ENCODE measurements around the gene FBXL4.
A peak's percentile ranks its signal among the peaks of the same experiment; 100 is the strongest.

FBXL4 gene

DNA sequence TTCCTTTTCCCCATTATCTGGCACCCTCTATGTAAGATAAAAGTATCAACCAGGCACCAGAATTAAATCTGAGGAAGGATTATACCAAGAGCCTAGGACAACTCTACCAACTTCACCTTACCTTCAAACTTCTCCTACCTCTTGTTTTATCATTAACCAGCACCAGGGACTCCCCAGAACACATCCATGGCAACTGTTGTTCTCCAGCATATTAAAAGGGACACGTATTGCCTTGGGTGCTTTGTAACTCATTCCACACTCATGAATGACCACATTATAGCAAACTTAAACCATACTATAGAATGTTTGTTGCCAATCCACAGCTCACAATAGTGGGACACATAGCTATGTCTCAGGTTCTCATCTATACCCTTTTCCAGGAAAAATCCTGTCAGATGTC, 11.9 kb upstream of the FBXL4 start:
- Histone ChIP-seq H3K4me3 (ENCODE audit: low read depth in 1 of 2, low read length in 1 of 2) (no peak overlapping the region), H3K27ac (no peak overlapping the region), H3K27me3 (peaks cover 1% of the 10 kb centered on the region), H3K36me3 (no peaks in the 10 kb centered on the region), H3K4me1 (ENCODE audit: control insufficient read depth in 1 of 2, insufficient read depth in 1 of 2, low read depth in 1 of 2, low read length in 1 of 2) (no peaks in the 10 kb centered on the region), H3K9me3 (no peaks in the 10 kb centered on the region)
- TF ChIP-seq, protein P1, sequence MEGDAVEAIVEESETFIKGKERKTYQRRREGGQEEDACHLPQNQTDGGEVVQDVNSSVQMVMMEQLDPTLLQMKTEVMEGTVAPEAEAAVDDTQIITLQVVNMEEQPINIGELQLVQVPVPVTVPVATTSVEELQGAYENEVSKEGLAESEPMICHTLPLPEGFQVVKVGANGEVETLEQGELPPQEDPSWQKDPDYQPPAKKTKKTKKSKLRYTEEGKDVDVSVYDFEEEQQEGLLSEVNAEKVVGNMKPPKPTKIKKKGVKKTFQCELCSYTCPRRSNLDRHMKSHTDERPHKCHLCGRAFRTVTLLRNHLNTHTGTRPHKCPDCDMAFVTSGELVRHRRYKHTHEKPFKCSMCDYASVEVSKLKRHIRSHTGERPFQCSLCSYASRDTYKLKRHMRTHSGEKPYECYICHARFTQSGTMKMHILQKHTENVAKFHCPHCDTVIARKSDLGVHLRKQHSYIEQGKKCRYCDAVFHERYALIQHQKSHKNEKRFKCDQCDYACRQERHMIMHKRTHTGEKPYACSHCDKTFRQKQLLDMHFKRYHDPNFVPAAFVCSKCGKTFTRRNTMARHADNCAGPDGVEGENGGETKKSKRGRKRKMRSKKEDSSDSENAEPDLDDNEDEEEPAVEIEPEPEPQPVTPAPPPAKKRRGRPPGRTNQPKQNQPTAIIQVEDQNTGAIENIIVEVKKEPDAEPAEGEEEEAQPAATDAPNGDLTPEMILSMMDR (IDR thresholded peaks at IDR 0.05): no peak

DNA sequence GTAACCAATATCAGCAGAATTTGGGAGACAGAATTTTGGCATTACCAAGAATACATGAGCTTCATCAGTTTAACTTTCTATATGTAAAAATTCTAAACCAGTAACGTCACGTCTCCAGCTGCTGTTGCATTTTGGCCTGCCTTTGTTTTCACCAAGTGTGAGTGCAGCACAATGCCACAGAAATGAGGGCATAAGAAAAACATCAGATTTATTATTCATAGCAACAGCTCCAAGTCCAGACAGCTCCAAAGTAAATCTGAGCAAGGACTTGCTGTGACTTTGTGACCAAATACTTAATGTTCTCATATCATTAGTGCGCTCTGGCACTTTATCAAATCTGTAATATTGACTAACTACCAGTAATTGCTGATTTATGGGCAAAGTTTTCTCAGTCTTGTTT, 11.0 kb upstream of the FBXL4 start:
- Histone ChIP-seq H3K27ac (no peak overlapping the region), H3K4me1 (ENCODE audit: control insufficient read depth in 1 of 2, insufficient read depth in 1 of 2, low read depth in 1 of 2, low read length in 1 of 2) (no peaks in the 10 kb centered on the region), H3K27me3 (no peaks in the 10 kb centered on the region), H3K9me3 (no peaks in the 10 kb centered on the region), H3K4me3 (ENCODE audit: low read depth in 1 of 2, low read length in 1 of 2) (no peak overlapping the region), H3K36me3 (no peaks in the 10 kb centered on the region)
- TF ChIP-seq, protein P1 (IDR thresholded peaks at IDR 0.05): no peak

DNA sequence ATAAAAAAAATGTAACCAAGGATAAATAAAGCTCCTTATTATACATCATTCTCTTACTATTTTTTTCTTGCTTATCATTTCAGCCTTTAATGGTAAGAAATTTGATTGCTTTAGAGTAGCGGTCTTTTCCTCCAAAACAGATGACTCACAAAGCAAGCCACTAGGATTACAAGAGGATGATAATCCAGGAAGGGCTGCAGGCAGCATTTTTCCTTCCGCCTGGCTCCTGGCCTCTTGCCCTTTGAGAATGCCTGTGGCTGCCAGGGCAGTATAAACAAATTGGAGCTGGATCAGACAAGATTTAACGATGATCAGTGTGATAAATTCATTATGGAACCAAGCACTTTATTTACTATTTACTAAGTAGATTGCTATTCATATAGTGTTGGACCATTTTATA, 9.7 kb upstream of the FBXL4 start:
- H3K27me3 ChIP-seq: no peaks in the 10 kb centered on the region
- H3K36me3 ChIP-seq: no peaks in the 10 kb centered on the region
- no peak overlapping the region for H3K4me3 ChIP-seq (ENCODE audit: low read depth in 1 of 2, low read length in 1 of 2)
- TF ChIP-seq, protein P1 (IDR thresholded peaks at IDR 0.05): no peak
- H3K4me1 ChIP-seq (ENCODE audit: control insufficient read depth in 1 of 2, insufficient read depth in 1 of 2, low read depth in 1 of 2, low read length in 1 of 2): no peaks in the 10 kb centered on the region
- H3K27ac ChIP-seq: no peak overlapping the region
- H3K9me3 ChIP-seq: no peaks in the 10 kb centered on the region

DNA sequence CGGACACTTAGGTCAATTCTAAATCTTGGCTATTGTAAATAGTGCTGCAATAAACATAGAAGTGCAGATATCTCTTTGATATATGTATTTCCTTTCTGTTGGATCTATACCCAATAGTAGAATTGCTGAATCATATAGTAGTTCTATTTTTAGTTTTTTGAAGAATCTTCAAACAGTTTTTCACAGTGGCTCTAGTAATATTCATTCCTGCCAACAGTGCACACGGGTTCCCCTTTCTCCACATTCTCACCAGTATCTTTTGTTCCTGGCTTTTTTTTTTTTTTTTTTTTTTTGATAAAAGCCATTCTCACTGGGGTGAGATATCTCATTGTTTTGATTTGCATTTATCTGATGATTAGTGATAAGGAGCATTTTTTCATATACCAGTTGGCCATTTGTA, 1.8 kb upstream of the FBXL4 start:
- no peak overlapping the region for H3K27ac ChIP-seq
- H3K9me3 ChIP-seq: no peaks in the 10 kb centered on the region
- H3K36me3 ChIP-seq: no peaks in the 10 kb centered on the region
- H3K4me1 ChIP-seq (ENCODE audit: control insufficient read depth in 1 of 2, insufficient read depth in 1 of 2, low read depth in 1 of 2, low read length in 1 of 2): peaks cover 13 to 18% of the 10 kb centered on the region in 2 experiments
- no peak overlapping the region for H3K4me3 ChIP-seq (ENCODE audit: low read depth in 1 of 2, low read length in 1 of 2)
- H3K27me3 ChIP-seq: no peaks in the 10 kb centered on the region
- TF ChIP-seq, protein P1 (IDR thresholded peaks at IDR 0.05): no peak

DNA sequence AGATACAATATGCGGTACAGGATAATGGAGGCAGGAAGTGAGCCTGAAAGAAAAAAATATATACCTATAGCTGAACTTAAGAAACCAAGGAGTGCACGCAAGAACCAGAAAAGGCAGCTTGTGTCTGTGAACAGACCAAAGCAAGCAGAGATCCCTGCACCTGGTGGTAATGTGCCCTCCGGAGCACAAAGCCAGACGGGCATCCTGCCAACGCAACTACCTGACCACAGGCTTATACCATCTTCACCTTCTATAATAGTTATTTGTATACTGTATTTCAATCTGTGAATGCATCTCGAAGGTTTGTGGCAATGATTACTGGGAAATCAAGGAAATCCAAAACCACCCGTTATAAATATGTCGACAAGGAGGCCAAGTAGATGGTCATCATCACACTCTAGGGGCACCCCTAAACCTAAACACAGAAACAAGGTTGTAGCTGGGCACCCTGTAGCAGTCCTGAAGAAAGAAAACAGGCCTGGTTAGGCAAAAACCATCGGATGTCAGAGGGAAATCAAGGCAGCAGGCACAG, 801 bp downstream of the FBXL4 start:
- Histone ChIP-seq H3K4me3 (ENCODE audit: low read depth in 1 of 2, low read length in 1 of 2) (peak overlapping the region; percentile 81 to 84), H3K27ac (peak overlapping the region; percentile 88), H3K36me3 (no peaks in the 10 kb centered on the region), H3K27me3 (no peaks in the 10 kb centered on the region), H3K4me1 (ENCODE audit: control insufficient read depth in 1 of 2, insufficient read depth in 1 of 2, low read depth in 1 of 2, low read length in 1 of 2) (peaks cover 13 to 18% of the 10 kb centered on the region in 2 experiments), H3K9me3 (no peaks in the 10 kb centered on the region)
- TF ChIP-seq, protein P1 (IDR thresholded peaks at IDR 0.05): no peak
